Measurements from ENCODE around the gene KRTAP10-3. TPM values are rescaled to one million over a fixed set of nuclear protein-coding genes. Genes with fewer than 3 reads are reported as not detected.
A peak's percentile ranks its signal among the peaks of the same experiment; 100 is the strongest.

The KRTAP10-3 gene
- total and polyA plus RNA-seq, 2 of the 13 experiments (the other 11 are each of a cell fraction or from before 2014, with no cell fraction given) = not detected

GRCh38 chr21:44510508-44511218 lies 47.9 kb downstream of the KRTAP10-3 start (continued):
- TF ChIP-seq GTF3A (CRISPR knock-in tag; conservative IDR thresholded peaks at IDR 0.05) (no peak), KDM5B (CRISPR knock-in tag; IDR thresholded peaks at IDR 0.05; ENCODE audit: borderline replicate concordance) (no peak), ZNF678 (CRISPR knock-in tag; IDR thresholded peaks at IDR 0.05) (no peak), ZNF639 (CRISPR knock-in tag; conservative IDR thresholded peaks at IDR 0.05) (0 out of 2 replicates have a peak, but pooled peaks have one; percentile 44), TGIF2 (CRISPR knock-in tag; IDR thresholded peaks at IDR 0.05) (no peak), SAFB2 (CRISPR knock-in tag; IDR thresholded peaks at IDR 0.05; ENCODE audit: borderline replicate concordance, low read depth) (no peak), POLR2AphosphoS2 (IDR thresholded peaks at IDR 0.05; ENCODE audit: low read depth, low read length) (no peak), BHLHE40 (IDR thresholded peaks at IDR 0.05; ENCODE audit: low read length) (0 out of 2 replicates have a peak, but pooled peaks have one; percentile 11), ZNF33A (CRISPR knock-in tag; IDR thresholded peaks at IDR 0.05; ENCODE audit: borderline replicate concordance) (no peak), TFDP1 (CRISPR knock-in tag; IDR thresholded peaks at IDR 0.05; ENCODE audit: borderline replicate concordance) (no peak; the same call in 1 of the 2 replicates), ZNF44 (CRISPR knock-in tag; IDR thresholded peaks at IDR 0.05) (no peak), ZBTB4 (CRISPR knock-in tag; IDR thresholded peaks at IDR 0.05; ENCODE audit: borderline replicate concordance) (0 out of 2 replicates have a peak, but pooled peaks have one; percentile 63), ATF4 (CRISPR knock-in tag; IDR thresholded peaks at IDR 0.05) (no peak), CREBL2 (CRISPR knock-in tag; IDR thresholded peaks at IDR 0.05; ENCODE audit: borderline replicate concordance) (no peak), CTCF (CRISPR knock-in tag; IDR thresholded peaks at IDR 0.05) (peak; percentile 98), FOXO1 (CRISPR knock-in tag; IDR thresholded peaks at IDR 0.05) (no peak), SRY (CRISPR knock-in tag; IDR thresholded peaks at IDR 0.05) (no peak), ZNF292 (CRISPR knock-in tag; IDR thresholded peaks at IDR 0.05; ENCODE audit: borderline replicate concordance, low read depth) (no peak)
